Measurements from ENCODE around the gene TFAP2E.

GRCh38 chr1:35573198-35574124, at the start of gene TFAP2E:
- TF ChIP-seq CTCF (IDR thresholded peaks at IDR 0.05 in 8 of 11, conservative IDR thresholded peaks at IDR 0.05 in 3 of 11) (no peak), POLR2A (IDR thresholded peaks at IDR 0.05) (no peak), POLR2AphosphoS5 (IDR thresholded peaks at IDR 0.05) (peak in 2 of 3 donors; percentile 49 to 53)

All from spleen (tissue), 7 donors.